GM12872 (cell line): ENCODE results near the gene SLC25A38.

Experiments
- CTCF ChIP-seq: IDR thresholded peaks from 3 replicates; pipeline ENCODE4 v1.5.1; 2011; ENCODE audit warnings: low read depth, mild to moderate bottlenecking, low read length, moderate library complexity; ENCODE audit not compliant: insufficient read depth

The SLC25A38 gene

GRCh38 chr3:39412668-39413260 lies 29.6 kb downstream of the SLC25A38 start:
- TF ChIP-seq CTCF = no peak

- no peak for TF ChIP-seq CTCF
Measured at GRCh38 chr3:39413691-39414420, 30.7 kb downstream of the SLC25A38 start.

- TF ChIP-seq CTCF = no peak
Measured at GRCh38 chr3:39414421-39414907, 31.3 kb downstream of the SLC25A38 start.

GRCh38 chr3:39415983-39416382 lies 32.8 kb downstream of the SLC25A38 start:
- TF ChIP-seq CTCF = no peak

- no peak for TF ChIP-seq CTCF
Measured at GRCh38 chr3:39419742-39420315, 36.7 kb downstream of the SLC25A38 start.

GRCh38 chr3:39420543-39420942 lies 37.4 kb downstream of the SLC25A38 start:
- TF ChIP-seq CTCF = no peak

- no peak for TF ChIP-seq CTCF
Measured at GRCh38 chr3:39423436-39423970, 40.3 kb downstream of the SLC25A38 start.
